SK-N-SH (cell line): ENCODE results near the gene C1S.

ENCODE experiments used
- NRF1 ChIP-seq: IDR thresholded peaks from 2 replicates; pipeline ENCODE4 v1.6.1; 2012; ENCODE audit warnings: low read depth, mild to moderate bottlenecking, low read length
- RCOR1 ChIP-seq: fragments of 150-350 bp; IDR thresholded peaks from 2 replicates; pipeline ENCODE4 v1.6.1; 2017; ENCODE audit warnings: antibody characterized with exemption, low read length
- SIN3A ChIP-seq: IDR thresholded peaks from 2 replicates; pipeline ENCODE4 v1.6.1; 2012; ENCODE audit warnings: low read depth, mild to moderate bottlenecking, low read length, moderate library complexity, borderline replicate concordance
- TF ChIP-seq, protein P1 (sequence below): fragments of 200-600 bp; sonication (generic); IDR thresholded peaks from 2 replicates; pipeline ENCODE4 v1.6.1; 2017; ENCODE audit warnings: antibody characterized with exemption, mild to moderate bottlenecking, moderate library complexity

- TF ChIP-seq SIN3A (no peak), RCOR1 (no peak), NRF1 (no peak)
- TF ChIP-seq, protein P1, sequence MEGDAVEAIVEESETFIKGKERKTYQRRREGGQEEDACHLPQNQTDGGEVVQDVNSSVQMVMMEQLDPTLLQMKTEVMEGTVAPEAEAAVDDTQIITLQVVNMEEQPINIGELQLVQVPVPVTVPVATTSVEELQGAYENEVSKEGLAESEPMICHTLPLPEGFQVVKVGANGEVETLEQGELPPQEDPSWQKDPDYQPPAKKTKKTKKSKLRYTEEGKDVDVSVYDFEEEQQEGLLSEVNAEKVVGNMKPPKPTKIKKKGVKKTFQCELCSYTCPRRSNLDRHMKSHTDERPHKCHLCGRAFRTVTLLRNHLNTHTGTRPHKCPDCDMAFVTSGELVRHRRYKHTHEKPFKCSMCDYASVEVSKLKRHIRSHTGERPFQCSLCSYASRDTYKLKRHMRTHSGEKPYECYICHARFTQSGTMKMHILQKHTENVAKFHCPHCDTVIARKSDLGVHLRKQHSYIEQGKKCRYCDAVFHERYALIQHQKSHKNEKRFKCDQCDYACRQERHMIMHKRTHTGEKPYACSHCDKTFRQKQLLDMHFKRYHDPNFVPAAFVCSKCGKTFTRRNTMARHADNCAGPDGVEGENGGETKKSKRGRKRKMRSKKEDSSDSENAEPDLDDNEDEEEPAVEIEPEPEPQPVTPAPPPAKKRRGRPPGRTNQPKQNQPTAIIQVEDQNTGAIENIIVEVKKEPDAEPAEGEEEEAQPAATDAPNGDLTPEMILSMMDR: no peak
These were observed 48.4 kb upstream of the C1S start for GRCh38 chr12:7012024-7012607.
